Measurements from ENCODE around the gene BRPF1. TPM values are rescaled to one million over a fixed set of nuclear protein-coding genes. Genes with fewer than 3 reads are reported as not detected.

BRPF1 gene
- total RNA-seq, 1 donor from 2014 or later, result 23.7 TPM

DNA sequence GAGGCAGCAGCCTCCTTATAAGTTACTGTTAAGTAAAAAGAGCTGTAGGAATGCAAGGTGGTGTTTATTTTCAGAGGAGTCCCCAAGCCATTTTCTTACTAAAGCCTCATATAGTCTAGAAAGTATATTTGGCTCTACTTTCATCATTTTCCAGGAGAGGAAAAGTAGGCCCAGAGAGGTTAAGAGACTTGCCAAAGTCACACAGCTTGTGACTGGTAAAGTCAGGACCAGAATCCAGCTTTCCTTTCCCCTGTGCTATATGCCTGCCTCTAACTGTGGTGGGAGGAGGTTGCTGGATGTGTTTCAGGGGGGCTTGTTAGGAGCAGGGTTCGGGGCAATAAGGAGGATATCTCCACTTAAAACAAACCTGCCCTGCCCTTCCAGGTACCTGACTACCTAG, 11.0 kb downstream of the BRPF1 start:
- DNase-seq, result no peak
- Histone ChIP-seq H3K9me3 (no peaks in the 10 kb centered on the region), H3K4me3 (no peak overlapping the region), H3K27me3 (no peaks in the 10 kb centered on the region), H3K27ac (no peak overlapping the region), H3K36me3 (peaks cover 100% of the 10 kb centered on the region), H3K4me1 (no peaks in the 10 kb centered on the region)
- intact Hi-C loops (cut with DNase I), result no loop called here
- no peak for ATAC-seq
- TF ChIP-seq, protein P1, sequence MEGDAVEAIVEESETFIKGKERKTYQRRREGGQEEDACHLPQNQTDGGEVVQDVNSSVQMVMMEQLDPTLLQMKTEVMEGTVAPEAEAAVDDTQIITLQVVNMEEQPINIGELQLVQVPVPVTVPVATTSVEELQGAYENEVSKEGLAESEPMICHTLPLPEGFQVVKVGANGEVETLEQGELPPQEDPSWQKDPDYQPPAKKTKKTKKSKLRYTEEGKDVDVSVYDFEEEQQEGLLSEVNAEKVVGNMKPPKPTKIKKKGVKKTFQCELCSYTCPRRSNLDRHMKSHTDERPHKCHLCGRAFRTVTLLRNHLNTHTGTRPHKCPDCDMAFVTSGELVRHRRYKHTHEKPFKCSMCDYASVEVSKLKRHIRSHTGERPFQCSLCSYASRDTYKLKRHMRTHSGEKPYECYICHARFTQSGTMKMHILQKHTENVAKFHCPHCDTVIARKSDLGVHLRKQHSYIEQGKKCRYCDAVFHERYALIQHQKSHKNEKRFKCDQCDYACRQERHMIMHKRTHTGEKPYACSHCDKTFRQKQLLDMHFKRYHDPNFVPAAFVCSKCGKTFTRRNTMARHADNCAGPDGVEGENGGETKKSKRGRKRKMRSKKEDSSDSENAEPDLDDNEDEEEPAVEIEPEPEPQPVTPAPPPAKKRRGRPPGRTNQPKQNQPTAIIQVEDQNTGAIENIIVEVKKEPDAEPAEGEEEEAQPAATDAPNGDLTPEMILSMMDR (IDR thresholded peaks at IDR 0.05), result no peak

DNA sequence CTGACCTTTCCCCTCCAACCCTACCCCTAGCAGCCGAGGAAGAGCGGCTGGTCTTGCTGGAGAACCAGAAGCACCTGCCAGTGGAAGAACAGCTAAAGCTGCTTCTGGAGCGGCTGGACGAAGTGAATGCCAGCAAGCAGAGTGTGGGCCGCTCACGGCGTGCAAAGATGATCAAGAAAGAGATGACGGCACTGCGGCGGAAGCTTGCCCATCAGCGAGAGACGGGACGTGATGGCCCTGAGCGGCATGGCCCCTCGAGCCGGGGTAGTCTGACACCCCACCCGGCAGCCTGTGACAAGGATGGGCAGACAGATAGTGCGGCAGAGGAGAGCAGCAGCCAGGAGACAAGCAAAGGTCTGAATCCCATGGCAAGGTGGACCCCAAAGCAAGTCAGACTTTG, 12.0 kb downstream of the BRPF1 start:
- TF ChIP-seq, protein P1 (IDR thresholded peaks at IDR 0.05), result no peak
- no peak overlapping the region for H3K27ac ChIP-seq
- H3K9me3 ChIP-seq, result no peaks in the 10 kb centered on the region
- H3K4me3 ChIP-seq, result no peak overlapping the region
- no peaks in the 10 kb centered on the region for H3K27me3 ChIP-seq
- intact Hi-C loops (cut with DNase I), result no loop called here
- DNase-seq (no peak), ATAC-seq (no peak)
- H3K4me1 ChIP-seq, result no peaks in the 10 kb centered on the region
- peaks cover 95% of the 10 kb centered on the region for H3K36me3 ChIP-seq

DNA sequence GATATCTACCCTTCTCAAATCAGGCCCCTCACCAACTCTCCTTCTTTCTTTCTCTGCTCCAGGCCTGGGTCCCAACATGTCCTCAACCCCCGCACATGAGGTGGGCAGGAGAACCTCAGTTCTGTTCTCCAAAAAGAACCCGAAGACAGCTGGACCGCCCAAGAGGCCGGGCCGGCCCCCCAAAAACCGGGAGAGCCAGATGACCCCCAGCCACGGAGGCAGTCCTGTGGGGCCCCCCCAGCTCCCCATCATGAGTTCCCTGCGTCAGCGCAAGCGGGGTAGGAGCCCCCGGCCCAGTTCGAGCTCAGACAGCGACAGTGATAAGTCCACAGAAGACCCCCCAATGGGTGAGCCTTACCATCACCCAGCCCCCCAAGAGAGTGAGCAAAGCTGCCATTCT, 12.6 kb downstream of the BRPF1 start:
- TF ChIP-seq, protein P1 (IDR thresholded peaks at IDR 0.05), result no peak
- Histone ChIP-seq H3K27me3 (no peaks in the 10 kb centered on the region), H3K4me3 (no peak overlapping the region), H3K4me1 (peaks cover 4% of the 10 kb centered on the region), H3K9me3 (no peaks in the 10 kb centered on the region), H3K27ac (no peak overlapping the region), H3K36me3 (peaks cover 89% of the 10 kb centered on the region)
- DNase-seq (no peak), ATAC-seq (no peak)
- intact Hi-C loops (cut with DNase I), result no loop called here

DNA sequence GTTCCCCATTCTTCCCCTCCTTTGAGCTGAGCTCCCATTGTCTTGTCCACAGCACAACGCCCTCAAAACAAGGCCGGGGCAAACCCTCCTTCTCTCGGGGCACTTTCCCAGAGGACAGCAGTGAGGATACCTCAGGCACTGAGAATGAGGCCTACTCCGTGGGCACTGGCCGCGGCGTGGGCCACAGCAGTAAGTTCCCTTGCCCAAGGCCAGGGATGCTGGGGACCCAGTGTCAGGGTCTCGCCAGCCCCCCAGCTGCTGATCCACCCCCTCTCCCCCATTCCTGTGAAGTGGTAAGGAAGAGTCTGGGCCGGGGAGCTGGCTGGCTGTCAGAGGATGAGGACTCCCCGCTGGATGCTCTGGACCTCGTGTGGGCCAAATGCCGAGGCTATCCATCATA, 14.0 kb downstream of the BRPF1 start:
- H3K27ac ChIP-seq, result no peak overlapping the region
- TF ChIP-seq, protein P1 (IDR thresholded peaks at IDR 0.05), result no peak
- no peak for ATAC-seq
- no peak for DNase-seq
- intact Hi-C loops (cut with DNase I), result no loop called here
- H3K27me3 ChIP-seq, result no peaks in the 10 kb centered on the region
- peaks cover 75% of the 10 kb centered on the region for H3K36me3 ChIP-seq
- peaks cover 8% of the 10 kb centered on the region for H3K4me1 ChIP-seq
- no peaks in the 10 kb centered on the region for H3K9me3 ChIP-seq
- no peak overlapping the region for H3K4me3 ChIP-seq

DNA sequence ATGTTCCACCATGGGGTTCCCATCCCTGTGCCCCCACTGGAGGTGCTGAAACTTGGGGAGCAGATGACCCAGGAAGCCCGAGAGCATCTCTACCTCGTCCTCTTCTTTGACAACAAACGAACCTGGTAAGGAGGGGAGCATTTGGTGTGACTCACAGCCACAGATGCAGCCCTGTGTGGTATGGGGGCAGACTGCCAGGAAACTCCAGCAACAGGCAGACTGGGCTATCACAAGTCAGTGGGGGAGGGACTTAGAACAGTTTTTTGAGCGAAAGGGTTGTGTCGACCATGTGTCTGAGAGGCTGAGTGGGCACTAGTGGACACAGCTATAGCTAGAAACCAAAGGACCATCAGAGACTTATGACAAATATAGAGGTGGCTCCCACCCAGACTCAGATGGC, 14.8 kb downstream of the BRPF1 start:
- ATAC-seq (no peak), DNase-seq (no peak)
- no peak overlapping the region for H3K27ac ChIP-seq
- TF ChIP-seq, protein P1 (IDR thresholded peaks at IDR 0.05), result no peak
- H3K27me3 ChIP-seq, result no peaks in the 10 kb centered on the region
- H3K9me3 ChIP-seq, result no peaks in the 10 kb centered on the region
- intact Hi-C loops (cut with DNase I), result no loop called here
- peaks cover 16% of the 10 kb centered on the region for H3K4me1 ChIP-seq
- no peak overlapping the region for H3K4me3 ChIP-seq
- peaks cover 69% of the 10 kb centered on the region for H3K36me3 ChIP-seq

DNA sequence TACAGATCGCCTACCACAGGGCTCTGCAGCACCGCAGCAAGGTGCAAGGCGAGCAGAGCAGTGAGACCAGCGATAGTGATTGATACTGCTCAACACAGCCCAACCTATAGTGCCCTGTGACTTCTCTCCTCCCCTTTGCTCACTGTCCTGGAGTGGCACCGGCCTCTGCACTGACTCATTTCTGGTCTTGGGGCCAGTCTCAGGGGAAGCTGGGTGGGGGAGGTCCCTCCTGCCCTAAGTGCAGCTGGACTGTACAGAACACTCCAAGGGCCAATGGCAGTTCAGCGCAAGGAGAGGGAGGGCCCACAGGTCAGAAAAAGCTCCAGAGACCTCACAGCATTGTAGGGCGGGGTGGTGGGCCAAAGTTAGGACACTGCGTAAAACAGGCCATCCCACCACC, 15.7 kb downstream of the BRPF1 start:
- peaks cover 69% of the 10 kb centered on the region for H3K36me3 ChIP-seq

More for the DNA sequence above, 15.7 kb downstream of the BRPF1 start:
- Histone ChIP-seq H3K9me3 (no peaks in the 10 kb centered on the region), H3K27me3 (no peaks in the 10 kb centered on the region), H3K4me3 (no peak overlapping the region), H3K27ac (no peak overlapping the region), H3K4me1 (peaks cover 18% of the 10 kb centered on the region)
- no peak for DNase-seq
- intact Hi-C loops (cut with DNase I), result no loop called here
- no peak for ATAC-seq
- TF ChIP-seq, protein P1 (IDR thresholded peaks at IDR 0.05), result no peak

Data from upper lobe of right lung (tissue), 1 donor.